Fibroblast of the aortic adventitia (primary cell): ENCODE data around the gene MOCS3. TPM values are rescaled to one million over a fixed set of nuclear protein-coding genes. Genes with fewer than 3 reads are reported as not detected.

Experiments used
- DNase-seq: peaks from one replicate; pipeline ENCODE4 v3.0.0-alpha.2; 2010; ENCODE audit warnings: low read depth
- H3K4me3 ChIP-seq: 2 replicates; pipeline ENCODE4 v1.5.1; 2011; ENCODE audit warnings: low read depth, mild to moderate bottlenecking, control low read depth, low read length, moderate library complexity
- total RNA-seq: library from RNA; depleted of rRNA; stranded (reverse); fragments of >200 nt; gene quantifications from 2 replicates; pipeline ENCODE4 v1.2.3, GENCODE V29; 2012; ENCODE audit warnings: low replicate concordance
- TF ChIP-seq, protein P1 (sequence below): IDR thresholded peaks from 2 replicates; pipeline ENCODE4 v1.5.1; 2011; ENCODE audit warnings: mild to moderate bottlenecking, low read length, control low read depth, inconsistent platforms; ENCODE audit not compliant: insufficient read depth

The MOCS3 gene, protein sequence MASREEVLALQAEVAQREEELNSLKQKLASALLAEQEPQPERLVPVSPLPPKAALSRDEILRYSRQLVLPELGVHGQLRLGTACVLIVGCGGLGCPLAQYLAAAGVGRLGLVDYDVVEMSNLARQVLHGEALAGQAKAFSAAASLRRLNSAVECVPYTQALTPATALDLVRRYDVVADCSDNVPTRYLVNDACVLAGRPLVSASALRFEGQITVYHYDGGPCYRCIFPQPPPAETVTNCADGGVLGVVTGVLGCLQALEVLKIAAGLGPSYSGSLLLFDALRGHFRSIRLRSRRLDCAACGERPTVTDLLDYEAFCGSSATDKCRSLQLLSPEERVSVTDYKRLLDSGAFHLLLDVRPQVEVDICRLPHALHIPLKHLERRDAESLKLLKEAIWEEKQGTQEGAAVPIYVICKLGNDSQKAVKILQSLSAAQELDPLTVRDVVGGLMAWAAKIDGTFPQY
- total RNA-seq = 3.8 and 7.9 TPM in 2 replicates

DNA sequence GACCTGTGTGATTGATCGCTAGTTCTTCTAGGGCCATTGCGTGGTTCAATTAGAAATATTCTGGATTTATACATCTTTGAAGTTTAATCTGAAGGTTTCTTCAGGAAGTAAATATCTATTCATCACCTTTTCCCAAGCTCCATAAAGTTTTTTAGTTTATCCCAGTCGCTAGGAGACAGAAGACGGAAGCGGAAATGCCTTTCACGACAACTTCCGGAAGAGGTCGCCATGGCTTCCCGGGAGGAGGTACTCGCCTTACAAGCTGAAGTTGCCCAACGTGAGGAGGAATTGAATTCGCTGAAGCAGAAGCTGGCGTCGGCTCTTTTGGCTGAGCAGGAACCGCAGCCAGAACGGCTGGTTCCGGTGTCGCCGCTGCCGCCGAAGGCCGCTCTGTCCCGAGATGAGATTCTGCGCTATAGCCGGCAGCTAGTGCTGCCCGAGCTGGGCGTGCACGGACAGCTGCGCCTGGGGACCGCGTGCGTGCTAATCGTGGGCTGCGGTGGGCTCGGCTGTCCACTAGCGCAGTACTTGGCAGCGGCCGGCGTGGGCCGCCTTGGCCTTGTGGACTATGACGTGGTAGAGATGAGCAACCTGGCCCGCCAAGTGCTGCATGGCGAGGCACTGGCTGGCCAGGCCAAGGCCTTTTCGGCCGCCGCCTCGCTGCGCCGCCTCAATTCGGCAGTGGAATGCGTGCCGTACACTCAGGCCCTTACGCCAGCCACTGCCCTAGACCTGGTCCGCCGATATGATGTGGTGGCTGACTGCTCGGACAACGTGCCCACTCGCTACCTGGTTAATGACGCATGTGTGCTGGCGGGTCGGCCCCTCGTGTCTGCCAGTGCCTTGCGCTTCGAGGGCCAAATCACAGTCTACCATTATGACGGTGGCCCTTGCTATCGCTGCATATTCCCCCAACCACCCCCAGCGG, at the start of gene MOCS3:
Gene MOCS3, plus strand, starts transcription at position 204 of the 928 bp plus-strand sequence. Its CDS starts 25 bp downstream, at position 229.
- peak within 1 kb of the TSS; percentile 99 for H3K4me3 ChIP-seq
- TF ChIP-seq, protein P1, sequence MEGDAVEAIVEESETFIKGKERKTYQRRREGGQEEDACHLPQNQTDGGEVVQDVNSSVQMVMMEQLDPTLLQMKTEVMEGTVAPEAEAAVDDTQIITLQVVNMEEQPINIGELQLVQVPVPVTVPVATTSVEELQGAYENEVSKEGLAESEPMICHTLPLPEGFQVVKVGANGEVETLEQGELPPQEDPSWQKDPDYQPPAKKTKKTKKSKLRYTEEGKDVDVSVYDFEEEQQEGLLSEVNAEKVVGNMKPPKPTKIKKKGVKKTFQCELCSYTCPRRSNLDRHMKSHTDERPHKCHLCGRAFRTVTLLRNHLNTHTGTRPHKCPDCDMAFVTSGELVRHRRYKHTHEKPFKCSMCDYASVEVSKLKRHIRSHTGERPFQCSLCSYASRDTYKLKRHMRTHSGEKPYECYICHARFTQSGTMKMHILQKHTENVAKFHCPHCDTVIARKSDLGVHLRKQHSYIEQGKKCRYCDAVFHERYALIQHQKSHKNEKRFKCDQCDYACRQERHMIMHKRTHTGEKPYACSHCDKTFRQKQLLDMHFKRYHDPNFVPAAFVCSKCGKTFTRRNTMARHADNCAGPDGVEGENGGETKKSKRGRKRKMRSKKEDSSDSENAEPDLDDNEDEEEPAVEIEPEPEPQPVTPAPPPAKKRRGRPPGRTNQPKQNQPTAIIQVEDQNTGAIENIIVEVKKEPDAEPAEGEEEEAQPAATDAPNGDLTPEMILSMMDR = no peak
- DNase-seq = peak; percentile 96

DNA sequence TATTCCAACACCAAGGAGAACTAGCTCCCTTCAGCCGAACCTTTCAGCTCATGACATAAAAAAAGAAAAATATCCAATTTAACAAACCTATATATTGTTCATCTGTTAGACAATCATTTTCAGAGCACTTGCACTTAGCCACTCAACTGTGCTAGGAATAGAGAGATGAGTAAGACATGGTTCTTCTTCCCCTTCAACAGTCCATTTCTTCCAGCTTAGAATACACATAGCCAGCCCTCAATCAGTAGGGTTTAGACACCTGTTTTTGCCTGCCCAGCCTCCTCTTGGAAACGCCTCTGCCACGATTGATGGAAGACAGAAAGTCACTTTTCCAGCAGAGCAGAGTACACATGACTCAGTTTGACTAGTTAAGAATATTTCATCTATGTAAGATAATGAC, 49.2 kb upstream of the MOCS3 start:
- no peak overlapping the region for H3K4me3 ChIP-seq
- TF ChIP-seq, protein P1 = no peak
- DNase-seq = no peak

DNA sequence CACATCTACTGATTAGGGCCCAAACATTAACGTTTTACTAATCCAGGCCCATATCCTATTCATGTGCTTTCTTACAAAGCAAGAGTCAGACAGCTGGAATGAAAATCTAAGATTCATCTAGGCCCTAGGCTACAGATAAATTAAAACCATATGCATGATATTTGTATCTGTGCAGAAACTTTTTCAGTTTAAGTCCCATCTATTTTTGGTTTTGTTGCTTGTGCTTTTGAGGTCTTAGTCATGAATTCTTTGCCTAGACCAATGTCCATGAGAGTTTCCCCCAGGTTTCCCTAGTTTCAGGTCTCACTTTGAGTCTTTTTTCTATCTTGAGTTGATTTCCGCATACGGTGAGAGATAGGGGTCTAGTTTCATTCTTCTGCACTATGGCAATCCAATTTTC, 47.6 kb upstream of the MOCS3 start:
- TF ChIP-seq, protein P1 = no peak
- H3K4me3 ChIP-seq = no peak overlapping the region
- DNase-seq = peak; percentile 88

DNA sequence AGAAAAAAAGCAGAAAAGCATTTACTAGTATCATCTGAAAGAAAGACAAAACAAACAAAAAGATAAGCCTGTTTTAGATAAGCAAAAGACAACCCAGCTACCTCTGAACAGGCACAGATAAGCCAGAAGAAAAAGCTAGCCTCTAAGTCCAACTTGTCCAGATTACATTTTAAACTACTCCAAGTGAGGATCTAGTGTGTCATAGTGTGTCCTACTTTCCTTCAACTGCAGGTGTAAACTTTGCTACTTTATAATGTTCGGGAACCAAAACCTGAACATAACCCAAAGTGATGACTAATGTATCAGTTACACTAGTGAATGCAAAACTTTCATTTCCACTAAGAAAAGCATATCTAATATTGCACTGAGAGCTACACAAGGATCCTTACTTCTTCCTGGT, 46.9 kb upstream of the MOCS3 start:
- TF ChIP-seq, protein P1 = no peak
- no peak for DNase-seq
- no peak overlapping the region for H3K4me3 ChIP-seq

DNA sequence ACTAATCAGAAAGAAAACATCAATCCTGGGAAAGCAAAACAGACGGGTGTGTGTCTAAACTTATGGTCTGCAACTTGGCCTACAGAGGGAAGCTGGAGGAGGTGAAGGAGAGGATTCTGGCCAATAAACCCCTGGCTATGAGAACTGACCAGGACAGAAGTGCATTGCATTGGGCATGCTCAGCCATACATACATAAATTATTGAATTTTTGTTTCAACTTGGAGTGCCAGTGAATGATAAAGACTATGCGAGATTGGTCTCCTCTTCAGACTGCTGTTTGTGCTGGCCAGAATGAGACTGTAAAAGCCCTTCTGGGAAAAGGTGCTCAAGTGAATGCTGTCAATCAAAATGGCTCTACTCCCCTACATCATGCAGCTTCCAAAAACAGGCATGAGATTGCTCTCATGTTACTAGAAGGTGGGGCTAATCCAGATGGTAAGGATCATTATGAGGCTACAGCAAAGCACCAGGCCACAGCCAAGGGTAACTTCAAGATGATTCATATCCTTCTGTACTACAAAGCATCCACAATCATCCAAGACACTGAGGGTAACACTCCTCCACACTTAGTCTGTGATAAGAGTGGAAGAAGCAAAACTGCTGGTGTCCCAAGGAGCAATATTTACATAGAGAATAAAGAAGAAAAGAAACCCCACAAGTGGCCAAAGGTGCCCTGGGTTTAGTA, 44.8 kb upstream of the MOCS3 start:
- DNase-seq = peak; percentile 80
- no peak overlapping the region for H3K4me3 ChIP-seq
- TF ChIP-seq, protein P1 = no peak

DNA sequence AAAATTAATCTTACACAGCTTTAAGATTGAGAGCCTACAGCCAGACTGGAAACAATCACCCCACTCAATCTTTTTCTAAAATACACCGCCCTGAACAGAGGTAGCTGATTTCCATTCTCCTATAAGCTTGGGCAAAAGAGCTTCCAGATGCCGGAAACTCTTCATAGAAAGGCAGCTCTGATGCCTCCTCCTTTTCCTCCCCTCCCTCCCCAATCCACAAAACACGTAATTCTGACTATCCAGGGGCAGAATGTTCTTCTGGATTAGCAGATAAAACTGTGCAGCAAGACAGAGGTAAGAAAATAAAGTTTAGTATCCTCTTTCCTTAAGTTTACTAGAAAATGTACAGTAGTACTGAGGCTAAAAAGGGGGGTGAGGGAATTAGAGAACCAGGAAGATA, 43.2 kb upstream of the MOCS3 start:
- DNase-seq = peak; percentile 54
- H3K4me3 ChIP-seq = no peak overlapping the region
- TF ChIP-seq, protein P1 = no peak
